Stomach smooth muscle (tissue), 2 donors: ENCODE results near the gene GSG1L.

Experiments
- H3K27ac ChIP-seq: one replicate; pipeline ENCODE4 v1.7.0; 2013; ENCODE audit warnings: mild to moderate bottlenecking, low read length, inconsistent platforms
- H3K27me3 ChIP-seq, 2 donors: one replicate each; pipeline ENCODE4 v1.7.0; 2013; ENCODE audit warnings: low read length in 2 of 2; ENCODE audit not compliant: insufficient read depth in 2 of 2, control insufficient read depth in 1 of 2
- H3K36me3 ChIP-seq, 2 donors: one replicate each; pipeline ENCODE4 v1.7.0; 2013; ENCODE audit warnings: low read length in 2 of 2; ENCODE audit not compliant: control insufficient read depth in 2 of 2, insufficient read depth in 2 of 2
- H3K4me1 ChIP-seq: one replicate; pipeline ENCODE4 v1.7.0; 2013; ENCODE audit warnings: low read length; ENCODE audit not compliant: control insufficient read depth, insufficient read depth
- H3K4me3 ChIP-seq, 2 donors: one replicate each; pipeline ENCODE4 v1.7.0; 2013; ENCODE audit warnings: low read length in 2 of 2
- H3K9ac ChIP-seq, 2 donors: one replicate each; pipeline ENCODE4 v1.7.0; 2013; ENCODE audit warnings: low read length in 2 of 2, mild to moderate bottlenecking in 1 of 2
- H3K9me3 ChIP-seq, 2 donors: one replicate each; pipeline ENCODE4 v1.7.0; 2013; ENCODE audit warnings: low read length in 2 of 2; ENCODE audit not compliant: control insufficient read depth in 2 of 2
- donor health status: healthy.
- donor health status: Pancreatic carcinoma.

Gene GSG1L

DNA sequence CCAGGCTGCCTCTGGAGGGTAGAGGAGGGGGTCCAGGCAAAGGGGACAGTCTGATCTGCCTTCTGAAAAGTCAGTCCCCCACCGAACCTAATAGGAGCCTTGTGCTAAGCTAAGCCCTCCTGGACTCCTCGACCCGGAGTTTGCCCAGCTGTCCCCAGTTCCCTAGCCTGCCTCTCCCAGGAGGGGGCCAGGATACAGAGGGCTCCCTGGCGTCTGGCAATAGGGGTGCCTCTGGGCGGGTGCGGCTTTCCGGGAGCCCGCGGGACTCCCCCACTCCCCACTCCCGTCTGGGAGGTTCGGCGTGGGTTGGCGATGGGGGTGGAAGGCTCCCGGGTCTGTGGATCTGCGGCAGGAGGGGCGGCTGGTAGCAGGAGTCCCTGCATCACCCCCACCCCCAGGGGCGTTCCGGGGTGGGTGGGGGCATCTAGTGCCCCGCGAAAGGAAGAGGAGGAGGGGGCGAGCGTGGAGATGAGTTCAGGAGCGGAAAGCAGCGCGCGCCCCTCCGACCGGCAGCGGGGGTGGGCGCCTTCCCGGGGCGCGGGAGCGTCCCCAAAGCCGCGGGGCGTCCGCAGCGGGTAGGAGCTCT is 1.2 kb downstream of the GSG1L start:
- Histone ChIP-seq H3K27me3 (peaks cover 36 to 45% of the 10 kb centered on the region in 2 donors), H3K36me3 (no peaks in the 10 kb centered on the region), H3K9ac (no peak overlapping the region), H3K4me1 (peaks cover 2% of the 10 kb centered on the region), H3K27ac (no peak overlapping the region), H3K9me3 (no peaks in the 10 kb centered on the region), H3K4me3 (no peak overlapping the region)

DNA sequence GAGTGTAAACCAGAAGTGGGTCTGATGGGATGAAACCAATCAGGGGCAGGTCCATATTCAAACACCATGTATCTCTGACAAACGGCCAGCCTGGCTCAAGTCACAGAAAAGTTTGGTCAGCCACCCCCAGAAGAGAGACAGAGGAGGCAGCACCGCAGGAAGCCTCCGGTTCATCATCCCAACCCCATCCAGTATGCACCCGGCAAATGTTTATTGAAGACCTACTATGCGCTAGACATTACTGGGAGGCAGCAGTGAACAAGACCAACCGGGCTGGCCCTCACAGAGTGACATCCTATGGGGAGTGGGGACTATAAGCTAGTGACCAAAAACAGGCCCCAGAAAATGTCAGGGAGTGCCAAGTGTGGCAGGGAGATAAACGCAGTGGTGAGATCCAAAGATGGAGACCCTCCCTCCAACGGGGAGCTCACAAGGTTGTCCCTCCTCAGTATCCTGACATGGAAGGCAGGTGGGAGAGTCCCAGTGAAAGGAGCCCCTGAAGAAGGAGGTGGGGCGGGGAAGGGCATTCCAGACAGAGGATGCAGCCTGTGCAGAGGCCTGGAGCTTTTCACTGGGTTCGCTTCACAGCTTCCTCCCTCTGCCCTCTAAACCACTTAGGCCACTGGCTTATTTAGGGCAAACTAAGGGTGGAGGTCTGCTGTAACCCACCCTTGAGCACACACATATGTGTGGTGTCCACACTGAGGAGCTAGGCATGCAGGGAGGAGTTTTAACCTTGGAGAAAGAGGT is 2.0 kb downstream of the GSG1L start:
- peaks cover 2% of the 10 kb centered on the region for H3K4me1 ChIP-seq
- H3K27me3 ChIP-seq: peaks cover 39 to 45% of the 10 kb centered on the region in 2 donors
- no peak overlapping the region for H3K27ac ChIP-seq
- no peak overlapping the region for H3K9ac ChIP-seq
- no peaks in the 10 kb centered on the region for H3K36me3 ChIP-seq
- no peak overlapping the region for H3K4me3 ChIP-seq
- H3K9me3 ChIP-seq: no peaks in the 10 kb centered on the region

DNA sequence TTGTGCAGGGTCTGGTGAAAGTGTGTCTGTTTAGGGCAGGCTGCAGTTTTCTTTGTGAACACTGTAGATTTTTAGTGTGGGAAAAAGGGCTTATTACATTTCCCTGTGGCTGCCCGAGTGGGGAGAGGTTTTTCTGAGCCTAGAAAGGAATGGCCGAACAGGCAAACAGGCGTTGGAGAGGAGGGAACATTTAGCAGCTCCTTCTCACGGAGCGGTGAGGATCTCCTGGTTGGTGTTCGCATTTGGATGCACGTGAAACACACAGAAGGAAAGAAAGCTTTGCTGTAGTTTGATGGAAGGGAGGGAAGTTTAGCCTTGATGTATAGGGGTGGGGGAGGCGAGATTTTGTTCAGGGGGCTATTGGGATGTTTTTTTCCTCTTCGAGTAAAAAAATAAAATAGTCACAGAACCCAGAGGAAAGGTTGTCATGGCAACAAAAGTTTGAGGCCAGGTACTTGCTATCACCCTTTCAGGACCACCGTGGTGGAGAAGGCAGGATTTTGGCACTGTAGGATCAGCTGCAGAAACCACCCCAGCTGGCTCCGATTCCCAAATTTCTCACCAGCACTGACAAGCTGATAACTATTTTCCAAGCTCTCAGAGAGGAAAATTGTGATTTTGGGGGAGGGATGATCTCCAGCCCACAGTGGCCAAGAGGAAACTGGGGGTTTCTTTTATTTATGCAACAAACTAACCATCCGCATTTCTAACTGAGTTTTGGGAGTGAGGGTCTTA is 3.5 kb downstream of the GSG1L start:
- H3K4me1 ChIP-seq: peaks cover 2% of the 10 kb centered on the region
- peaks cover 38 to 43% of the 10 kb centered on the region in 2 donors for H3K27me3 ChIP-seq
- no peaks in the 10 kb centered on the region for H3K36me3 ChIP-seq
- H3K9me3 ChIP-seq: no peaks in the 10 kb centered on the region
- no peak overlapping the region for H3K9ac ChIP-seq
- H3K27ac ChIP-seq: no peak overlapping the region
- H3K4me3 ChIP-seq: no peak overlapping the region

DNA sequence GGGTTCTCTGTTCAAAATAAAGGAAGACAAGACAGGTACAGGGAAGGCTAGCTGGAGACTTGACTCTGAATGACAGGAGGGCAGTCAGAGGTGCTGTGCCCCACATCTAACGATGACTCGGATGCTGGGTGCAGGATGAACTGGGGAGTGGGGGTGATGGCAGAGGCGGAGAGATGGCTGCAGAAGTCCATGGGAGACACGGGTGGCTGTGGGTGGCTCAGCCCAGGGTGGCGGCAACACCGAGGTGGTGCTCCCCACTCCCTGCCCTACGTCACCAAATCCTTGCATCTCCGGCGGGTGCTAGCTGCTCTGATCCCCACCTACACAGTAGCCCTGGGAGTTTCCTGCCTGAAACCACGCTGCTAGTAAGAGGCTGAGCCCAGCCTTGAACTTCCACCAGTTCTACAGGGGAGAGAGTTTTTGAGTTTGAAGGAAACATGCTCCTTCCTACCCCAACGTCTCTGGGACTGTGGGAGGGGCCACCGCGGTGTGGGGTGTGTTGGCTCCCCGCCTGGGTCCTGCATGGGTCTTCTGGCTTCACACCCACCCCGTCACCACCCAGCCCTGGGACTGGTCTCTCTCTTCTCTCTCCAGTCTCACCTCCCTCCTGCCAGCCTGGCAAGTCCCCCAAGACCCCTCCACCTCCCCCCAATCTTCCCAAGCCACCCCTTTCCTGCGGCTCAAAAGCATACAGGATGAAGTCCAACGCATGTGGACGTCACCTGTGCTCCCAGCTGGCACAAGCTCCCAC is 4.5 kb downstream of the GSG1L start:
- Histone ChIP-seq H3K4me3 (no peak overlapping the region), H3K27ac (no peak overlapping the region)

DNA sequence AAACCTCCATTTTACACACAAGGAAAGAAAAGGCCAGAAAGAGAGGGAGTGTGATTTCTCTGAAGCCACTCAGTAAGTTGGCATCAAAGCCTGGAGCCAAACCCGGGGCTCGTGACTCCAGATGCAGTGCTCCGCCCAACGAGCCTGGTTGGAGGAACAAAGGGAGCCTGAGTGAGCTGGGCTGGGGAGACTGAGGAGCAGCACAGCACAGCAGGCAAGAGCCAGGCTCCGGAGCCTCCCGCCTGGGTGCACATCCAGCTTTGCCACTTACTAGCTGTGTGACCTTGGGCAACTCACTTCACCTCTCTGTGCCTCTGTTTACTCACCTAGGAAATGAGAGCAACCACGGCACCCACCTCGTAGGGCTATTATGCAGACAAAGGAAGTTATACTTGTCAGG is 5.6 kb downstream of the GSG1L start:
- Histone ChIP-seq H3K9ac (no peak overlapping the region), H3K27me3 (peaks cover 35 to 40% of the 10 kb centered on the region in 2 donors), H3K4me3 (no peak overlapping the region), H3K36me3 (no peaks in the 10 kb centered on the region), H3K9me3 (no peaks in the 10 kb centered on the region), H3K27ac (no peak overlapping the region), H3K4me1 (no peaks in the 10 kb centered on the region)

More for the DNA sequence above, 4.5 kb downstream of the GSG1L start:
- no peaks in the 10 kb centered on the region for H3K9me3 ChIP-seq
- H3K27me3 ChIP-seq: peaks cover 33 to 40% of the 10 kb centered on the region in 2 donors
- H3K4me1 ChIP-seq: peaks cover 2% of the 10 kb centered on the region
- H3K36me3 ChIP-seq: no peaks in the 10 kb centered on the region
- H3K9ac ChIP-seq: no peak overlapping the region

DNA sequence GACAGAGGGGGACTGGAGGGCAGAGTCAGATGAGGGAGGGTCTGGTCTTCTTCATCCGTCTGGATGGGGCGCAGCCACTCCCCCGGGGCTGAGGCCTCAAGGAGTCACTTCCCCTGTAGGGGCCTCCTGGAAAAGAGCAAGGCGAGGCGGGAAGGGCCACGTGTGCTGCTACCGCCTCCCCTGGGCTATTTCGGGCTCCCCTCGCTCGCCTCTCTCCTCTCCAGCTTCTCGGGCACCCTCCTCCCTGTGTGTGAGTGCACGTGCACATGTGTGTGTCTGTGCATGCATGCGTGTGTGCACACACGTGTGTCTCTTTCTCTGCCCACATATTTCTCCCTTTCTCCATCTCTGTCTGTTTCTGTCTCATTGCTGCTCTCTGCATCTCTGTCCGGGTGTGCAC is 10.1 kb downstream of the GSG1L start:
- H3K4me3 ChIP-seq: no peak overlapping the region
- peaks cover 4 to 18% of the 10 kb centered on the region in 2 donors for H3K27me3 ChIP-seq

DNA sequence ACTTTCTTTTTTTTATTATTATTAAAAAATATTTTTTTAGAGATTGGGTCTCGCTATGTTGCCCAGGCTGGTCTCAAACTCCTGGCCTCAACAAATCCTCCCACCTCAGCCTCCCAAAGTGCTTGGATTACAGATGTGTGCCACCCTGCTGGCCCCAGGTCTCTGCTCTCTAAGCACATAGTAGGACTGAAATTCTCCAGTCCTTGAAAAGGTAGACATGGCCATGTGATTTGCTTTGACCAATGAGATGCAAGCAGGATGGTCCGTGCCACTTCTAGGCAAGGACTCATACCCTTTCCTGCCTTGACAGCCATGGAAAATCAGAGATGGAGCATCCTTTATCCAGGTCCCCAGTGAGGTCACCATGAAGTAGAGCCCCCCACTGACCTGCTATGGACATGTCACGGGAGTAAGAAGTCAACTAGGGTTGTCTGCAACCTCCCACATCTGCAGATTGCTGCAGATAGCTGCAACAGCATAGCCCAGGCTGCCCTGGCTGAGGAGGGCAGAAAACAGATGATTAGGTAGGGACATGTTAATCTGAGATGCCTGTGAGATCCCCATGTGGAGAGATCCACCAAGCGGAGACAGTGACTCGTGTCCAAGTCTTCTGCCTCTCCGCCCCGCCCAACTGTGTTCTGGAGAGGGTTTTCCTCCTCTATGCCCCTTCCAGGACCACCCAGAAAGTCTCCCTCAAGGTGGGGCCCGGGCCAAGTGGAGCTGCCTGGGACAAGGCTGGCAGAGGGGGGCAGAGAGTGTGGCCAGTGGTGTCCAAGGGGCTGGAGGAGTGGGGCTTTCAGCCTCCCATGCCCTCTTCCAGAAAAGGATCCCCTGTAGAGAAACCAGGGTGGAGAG is 11.0 kb downstream of the GSG1L start:
- no peak overlapping the region for H3K4me3 ChIP-seq
- H3K27ac ChIP-seq: no peak overlapping the region
- no peaks in the 10 kb centered on the region for H3K36me3 ChIP-seq
- H3K9ac ChIP-seq: no peak overlapping the region
- H3K27me3 ChIP-seq: peaks cover 4 to 15% of the 10 kb centered on the region in 2 donors
- H3K4me1 ChIP-seq: no peaks in the 10 kb centered on the region
- H3K9me3 ChIP-seq: peaks cover 0 to 6% of the 10 kb centered on the region in 2 donors

More for the DNA sequence above, 10.1 kb downstream of the GSG1L start:
- H3K4me1 ChIP-seq: no peaks in the 10 kb centered on the region
- H3K9me3 ChIP-seq: peaks cover 0 to 6% of the 10 kb centered on the region in 2 donors
- no peak overlapping the region for H3K27ac ChIP-seq
- no peak overlapping the region for H3K9ac ChIP-seq
- H3K36me3 ChIP-seq: no peaks in the 10 kb centered on the region

DNA sequence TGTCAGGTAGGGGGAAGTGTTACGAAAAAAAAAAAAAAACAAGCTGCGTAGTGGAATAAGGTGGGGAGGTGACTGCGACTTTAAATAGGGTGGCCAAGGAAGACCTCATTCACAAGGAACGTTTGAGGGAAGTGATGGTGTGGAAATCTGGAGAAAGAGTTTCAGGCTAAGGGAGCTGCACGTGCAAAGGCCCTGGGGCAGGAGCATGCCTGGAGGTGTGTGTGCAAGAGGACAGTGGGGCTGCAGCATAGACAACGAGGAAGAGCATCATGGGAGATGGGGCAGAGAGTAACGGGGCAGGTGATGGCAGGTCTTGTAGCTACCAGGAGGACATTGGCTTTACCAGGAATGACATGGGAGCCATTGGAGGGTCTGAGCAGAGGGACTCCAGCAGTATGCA is 12.0 kb downstream of the GSG1L start:
- H3K9ac ChIP-seq: no peak overlapping the region
- H3K27me3 ChIP-seq: peaks cover 4 to 13% of the 10 kb centered on the region in 2 donors
- H3K27ac ChIP-seq: no peak overlapping the region
- no peaks in the 10 kb centered on the region for H3K36me3 ChIP-seq
- H3K4me1 ChIP-seq: no peaks in the 10 kb centered on the region
- H3K4me3 ChIP-seq: no peak overlapping the region
- peaks cover 0 to 10% of the 10 kb centered on the region in 2 donors for H3K9me3 ChIP-seq

DNA sequence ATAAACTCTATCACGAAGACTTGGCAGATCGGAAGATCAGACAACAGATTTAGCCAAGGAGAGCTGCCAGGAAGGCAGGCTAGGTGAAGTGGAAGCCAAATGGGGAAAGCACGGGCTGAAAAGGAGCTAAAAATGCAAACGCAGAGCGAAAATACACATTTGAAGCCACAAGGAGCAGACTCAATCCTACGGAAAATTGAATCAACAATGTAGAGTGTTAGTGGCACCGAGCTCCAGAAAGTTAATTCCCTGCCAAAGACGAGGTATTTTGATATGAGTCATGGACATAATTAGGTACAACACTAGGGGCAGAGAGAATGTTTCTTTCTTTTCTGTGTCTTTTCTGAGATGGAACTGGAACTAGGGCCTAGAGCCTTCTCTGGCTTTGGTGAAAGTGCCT is 20.7 kb downstream of the GSG1L start:
- Histone ChIP-seq H3K9me3 (peaks cover 0 to 9% of the 10 kb centered on the region in 2 donors), H3K4me3 (no peak overlapping the region), H3K4me1 (no peaks in the 10 kb centered on the region), H3K9ac (no peak overlapping the region), H3K27me3 (peaks cover 0 to 3% of the 10 kb centered on the region in 2 donors), H3K27ac (no peak overlapping the region), H3K36me3 (no peaks in the 10 kb centered on the region)

DNA sequence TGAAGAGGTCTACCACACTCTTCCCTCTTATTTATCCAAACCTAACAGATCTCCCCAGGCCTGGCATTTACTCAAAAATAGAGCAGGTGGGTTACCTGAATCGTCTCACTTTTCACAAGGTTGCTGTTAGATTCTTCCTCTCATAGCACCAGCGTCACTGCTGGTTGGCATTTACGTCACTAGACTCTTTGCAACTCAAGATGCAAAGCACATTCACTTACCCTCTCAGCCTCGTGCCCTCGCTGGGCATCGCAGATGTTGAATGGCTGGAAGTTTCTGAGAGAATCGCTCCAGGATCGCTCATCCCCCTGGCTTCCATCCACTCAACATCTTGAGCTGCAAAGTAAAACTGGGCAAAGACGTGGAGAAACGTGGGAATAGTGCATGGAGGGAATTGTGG is 21.9 kb downstream of the GSG1L start:
- Histone ChIP-seq H3K4me1 (no peaks in the 10 kb centered on the region), H3K4me3 (no peak overlapping the region), H3K9ac (no peak overlapping the region), H3K27ac (no peak overlapping the region), H3K27me3 (peaks cover 0 to 3% of the 10 kb centered on the region in 2 donors), H3K9me3 (peaks cover 0 to 6% of the 10 kb centered on the region in 2 donors), H3K36me3 (no peaks in the 10 kb centered on the region)
